Measurements from ENCODE around the gene NXNL2.

The NXNL2 gene

GRCh38 chr9:88534456-88535225 is at the start of gene NXNL2:
NXNL2 (plus strand) TSS chr9:88535178; CDS start chr9:88535435, 257 bp downstream.
- no peak for DNase-seq

- no peak for DNase-seq
These were observed 46.8 kb upstream of the NXNL2 start for GRCh38 chr9:88488166-88488565.

GRCh38 chr9:88494983-88495721 is 39.8 kb upstream of the NXNL2 start:
- DNase-seq, result no peak

- no peak for DNase-seq
These were observed 37.8 kb upstream of the NXNL2 start for GRCh38 chr9:88497224-88497623.

GRCh38 chr9:88498880-88499279 is 36.1 kb upstream of the NXNL2 start:
- DNase-seq, result no peak

- DNase-seq, result no peak
These were observed 33.9 kb upstream of the NXNL2 start for GRCh38 chr9:88501086-88501485.

GRCh38 chr9:88502552-88503034 is 32.4 kb upstream of the NXNL2 start:
- DNase-seq, result no peak

- no peak for DNase-seq
These were observed 31.7 kb upstream of the NXNL2 start for GRCh38 chr9:88503081-88503844.

GRCh38 chr9:88503845-88504764 is 30.9 kb upstream of the NXNL2 start:
- DNase-seq, result no peak

- no peak for DNase-seq
These were observed 26.7 kb upstream of the NXNL2 start for GRCh38 chr9:88508326-88508725.

GRCh38 chr9:88511906-88512305 is 23.1 kb upstream of the NXNL2 start:
- no peak for DNase-seq

- no peak for DNase-seq
These were observed 20.7 kb upstream of the NXNL2 start for GRCh38 chr9:88514247-88514646.

- DNase-seq, result no peak
These were observed 13.7 kb upstream of the NXNL2 start for GRCh38 chr9:88521308-88521707.

GRCh38 chr9:88522360-88522759 is 12.6 kb upstream of the NXNL2 start:
- DNase-seq, result no peak

GRCh38 chr9:88523056-88523455 is 11.9 kb upstream of the NXNL2 start:
- no peak for DNase-seq

GRCh38 chr9:88524911-88525310 is 10.1 kb upstream of the NXNL2 start:
- DNase-seq, result no peak

GRCh38 chr9:88527618-88528017 is 7.4 kb upstream of the NXNL2 start:
- DNase-seq, result no peak

- DNase-seq, result no peak
These were observed 6.7 kb upstream of the NXNL2 start for GRCh38 chr9:88528080-88528790.

GRCh38 chr9:88529496-88529895 is 5.5 kb upstream of the NXNL2 start:
- no peak for DNase-seq

- DNase-seq, result no peak
These were observed 4.9 kb upstream of the NXNL2 start for GRCh38 chr9:88530051-88530450.

- DNase-seq, result no peak
These were observed 2.9 kb upstream of the NXNL2 start for GRCh38 chr9:88531920-88532698.

All from DMS153 (cell line).